Fibroblast of mammary gland (primary cell): Measurements from ENCODE around the gene STRADB.
A peak's percentile ranks its signal among the peaks of the same experiment; 100 is the strongest.

Experiments
- DNase-seq: peaks from one replicate; pipeline ENCODE4 v3.0.0-alpha.2; 2010; ENCODE audit warnings: low read depth
- H3K4me3 ChIP-seq: 2 replicates; pipeline ENCODE4 v1.5.1; 2011; ENCODE audit warnings: low read depth, mild to moderate bottlenecking, low read length, moderate library complexity; ENCODE audit not compliant: control insufficient read depth
- TF ChIP-seq, protein P1 (sequence below): conservative IDR thresholded peaks from 2 replicates; pipeline ENCODE4 v1.5.1; 2011; ENCODE audit warnings: low read depth, low read length, inconsistent platforms; ENCODE audit not compliant: control insufficient read depth, insufficient read depth

Gene STRADB

DNA sequence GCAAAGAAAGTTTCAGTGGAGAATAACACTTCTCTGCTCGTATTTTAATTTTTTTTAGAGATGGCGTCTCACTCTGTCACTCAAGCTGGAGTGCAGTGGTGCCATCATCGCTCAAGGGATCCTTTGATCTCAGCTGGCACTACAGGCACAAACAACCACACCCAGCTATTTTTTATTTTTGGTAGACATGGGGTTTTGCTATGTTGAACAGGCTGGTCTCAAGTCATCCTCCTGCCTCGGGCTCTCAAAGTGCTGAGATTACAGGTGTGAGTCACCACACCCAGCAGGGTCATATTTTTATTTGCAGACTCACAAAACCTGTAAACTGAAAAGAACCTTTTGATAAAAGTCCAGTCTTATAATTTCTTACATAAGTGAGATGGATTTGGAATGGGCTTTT lies 2.8 kb upstream of the STRADB start:
- TF ChIP-seq, protein P1, sequence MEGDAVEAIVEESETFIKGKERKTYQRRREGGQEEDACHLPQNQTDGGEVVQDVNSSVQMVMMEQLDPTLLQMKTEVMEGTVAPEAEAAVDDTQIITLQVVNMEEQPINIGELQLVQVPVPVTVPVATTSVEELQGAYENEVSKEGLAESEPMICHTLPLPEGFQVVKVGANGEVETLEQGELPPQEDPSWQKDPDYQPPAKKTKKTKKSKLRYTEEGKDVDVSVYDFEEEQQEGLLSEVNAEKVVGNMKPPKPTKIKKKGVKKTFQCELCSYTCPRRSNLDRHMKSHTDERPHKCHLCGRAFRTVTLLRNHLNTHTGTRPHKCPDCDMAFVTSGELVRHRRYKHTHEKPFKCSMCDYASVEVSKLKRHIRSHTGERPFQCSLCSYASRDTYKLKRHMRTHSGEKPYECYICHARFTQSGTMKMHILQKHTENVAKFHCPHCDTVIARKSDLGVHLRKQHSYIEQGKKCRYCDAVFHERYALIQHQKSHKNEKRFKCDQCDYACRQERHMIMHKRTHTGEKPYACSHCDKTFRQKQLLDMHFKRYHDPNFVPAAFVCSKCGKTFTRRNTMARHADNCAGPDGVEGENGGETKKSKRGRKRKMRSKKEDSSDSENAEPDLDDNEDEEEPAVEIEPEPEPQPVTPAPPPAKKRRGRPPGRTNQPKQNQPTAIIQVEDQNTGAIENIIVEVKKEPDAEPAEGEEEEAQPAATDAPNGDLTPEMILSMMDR, result no peak
- no peak overlapping the region for H3K4me3 ChIP-seq
- no peak for DNase-seq

DNA sequence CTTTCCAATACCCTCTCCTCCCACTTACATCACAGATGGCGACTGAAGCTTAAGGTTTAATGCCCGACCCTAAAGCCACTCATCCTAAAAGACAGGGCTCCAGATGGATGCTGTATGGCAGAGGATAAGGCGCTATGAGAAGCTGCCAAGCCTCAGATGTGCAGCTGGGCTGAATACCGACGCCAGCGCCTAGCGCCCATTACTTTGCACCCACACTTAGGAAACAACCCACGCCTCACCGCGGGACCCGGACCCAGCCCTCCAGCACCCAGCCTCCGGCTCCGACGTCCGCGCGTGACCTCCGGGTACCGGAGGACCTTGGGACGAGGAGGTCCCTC lies 617 bp upstream of the STRADB start:
- peak; percentile 47 for DNase-seq
- TF ChIP-seq, protein P1, result no peak
- peak overlapping the region; percentile 90 for H3K4me3 ChIP-seq

DNA sequence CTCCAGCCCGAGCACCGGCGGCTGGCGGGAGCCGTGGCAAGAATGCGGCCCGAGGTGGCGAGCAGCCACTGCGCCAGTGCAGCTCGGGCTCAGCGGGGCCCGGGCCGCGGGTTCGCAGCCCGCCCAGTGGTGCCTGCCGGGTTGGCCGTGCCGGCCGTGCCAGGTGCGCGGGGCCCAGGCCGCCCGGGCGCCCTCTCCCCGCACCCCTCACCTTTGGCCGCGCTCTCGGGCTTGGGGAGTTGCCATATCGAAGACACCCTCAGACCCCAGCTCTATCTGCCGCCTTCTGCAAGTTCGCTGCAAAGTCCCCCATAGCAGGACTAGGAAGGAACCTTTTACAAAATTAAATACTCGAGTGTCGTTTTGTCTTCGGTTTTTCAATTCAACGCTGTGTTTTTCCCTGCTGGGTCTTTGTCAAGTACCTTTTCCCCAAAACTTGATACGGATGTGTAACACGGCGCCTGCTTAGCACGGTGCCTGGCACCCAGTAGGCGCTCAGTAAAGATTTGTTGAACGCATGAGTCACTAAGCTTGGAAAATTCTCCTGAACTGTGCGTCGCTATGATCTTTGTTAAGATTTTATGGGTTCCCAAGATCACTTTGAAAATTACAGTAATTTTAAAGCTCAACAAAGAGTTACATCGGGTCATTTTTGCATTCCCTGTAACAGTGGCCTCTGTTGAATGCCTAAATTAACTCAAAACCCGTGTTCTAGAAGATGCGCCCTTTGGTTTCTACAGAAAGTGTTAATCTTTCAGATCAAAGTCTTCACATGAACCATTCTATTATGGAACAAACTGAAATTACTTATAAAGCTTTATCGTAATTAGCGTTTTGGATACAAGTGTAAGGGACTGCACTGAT lies 750 bp downstream of the STRADB start:
- TF ChIP-seq, protein P1, result no peak
- peak overlapping the region; percentile 90 for H3K4me3 ChIP-seq
- DNase-seq, result peak; percentile 48

DNA sequence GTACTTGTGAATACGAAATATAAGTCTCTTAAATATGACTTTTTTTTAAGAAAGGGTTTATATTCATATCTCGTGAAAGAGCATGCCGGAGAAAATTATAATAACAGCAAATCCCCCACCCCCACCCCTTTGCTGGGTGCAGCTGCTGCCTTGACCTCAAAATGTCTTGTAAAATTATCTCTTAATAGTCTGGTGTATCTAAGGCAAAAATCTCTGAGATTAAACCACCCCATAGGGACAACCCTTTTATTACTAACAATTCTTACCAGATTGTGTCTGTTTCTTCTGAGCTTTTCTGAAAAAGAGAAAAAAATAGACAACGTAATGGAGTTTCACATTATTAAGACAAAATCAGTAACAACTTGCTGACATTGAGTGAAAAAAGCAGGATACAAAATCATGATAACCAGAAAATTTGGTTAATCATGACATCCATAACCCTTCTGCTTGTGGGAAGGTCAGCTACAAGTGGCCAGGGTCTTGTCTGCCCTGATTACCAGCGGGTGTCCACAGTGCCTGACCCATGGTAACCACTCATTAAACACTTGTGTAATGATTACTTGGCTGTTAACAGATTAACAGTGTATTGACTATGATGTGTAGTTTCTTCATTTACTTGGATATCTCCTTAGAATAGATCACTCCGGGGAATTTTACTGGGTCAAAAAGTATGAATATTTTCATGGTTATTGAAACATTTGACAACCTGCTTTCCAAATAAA lies 1.5 kb downstream of the STRADB start:
- DNase-seq, result no peak
- peak overlapping the region; percentile 90 for H3K4me3 ChIP-seq
- TF ChIP-seq, protein P1, result no peak

DNA sequence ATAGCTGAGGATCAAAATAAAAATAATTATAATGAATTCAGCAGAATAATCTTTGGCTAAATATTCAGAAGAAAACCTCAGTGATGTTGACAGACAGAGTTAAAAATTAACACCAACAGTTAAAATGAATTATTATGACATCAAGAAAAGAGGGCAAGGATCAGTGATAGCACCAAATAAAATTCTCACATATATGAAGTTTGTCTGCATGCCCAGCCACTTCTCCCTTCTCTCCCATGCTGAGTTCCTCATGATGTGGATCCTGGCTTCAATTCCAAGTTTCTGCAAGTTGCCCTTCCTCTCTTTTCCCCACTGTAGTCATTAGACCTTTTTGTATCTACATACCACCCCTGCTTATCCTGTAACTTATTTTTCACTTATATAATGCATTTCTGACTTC lies 6.8 kb downstream of the STRADB start:
- DNase-seq, result no peak
- no peak overlapping the region for H3K4me3 ChIP-seq
- TF ChIP-seq, protein P1, result no peak

DNA sequence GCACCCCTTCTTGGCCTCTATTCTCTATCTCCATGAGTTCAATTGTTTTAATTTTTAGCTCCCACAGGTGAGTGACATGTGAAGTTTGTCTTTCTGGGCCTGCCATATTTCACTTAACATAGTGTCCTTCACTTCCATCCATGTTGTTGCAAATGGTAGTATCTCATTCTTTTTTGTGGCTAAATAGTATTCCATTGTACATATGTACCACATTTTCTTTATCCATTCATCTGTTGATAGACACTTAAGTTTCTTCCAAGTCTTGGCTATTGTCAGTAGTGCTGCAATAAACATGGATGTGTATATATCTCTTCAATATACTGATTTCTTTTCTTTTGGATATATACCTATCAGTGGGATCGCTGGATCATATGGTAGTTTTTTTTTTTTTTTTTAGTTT lies 9.0 kb downstream of the STRADB start:
- no peak overlapping the region for H3K4me3 ChIP-seq
- no peak for DNase-seq
- TF ChIP-seq, protein P1, result no peak

DNA sequence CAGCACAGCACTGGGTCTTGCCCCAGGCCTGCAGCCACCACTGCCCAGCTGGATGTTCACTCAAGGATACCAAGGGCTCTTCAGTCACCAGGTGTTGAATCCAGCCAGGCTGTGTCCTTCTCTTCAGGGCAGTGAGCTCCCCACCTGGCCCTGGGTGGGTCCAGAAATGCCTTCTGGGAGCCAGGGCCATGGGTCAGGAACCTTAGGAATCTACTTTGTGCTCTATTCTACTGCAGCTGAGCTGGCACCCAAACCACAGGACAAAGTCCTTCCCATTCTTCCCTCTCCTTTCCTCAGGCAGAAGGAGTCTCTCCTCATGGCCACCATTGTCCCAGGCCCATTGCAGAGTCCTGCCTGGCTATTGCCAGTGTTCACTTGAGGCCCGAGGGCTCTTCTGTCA lies 13.0 kb downstream of the STRADB start:
- TF ChIP-seq, protein P1, result no peak
- no peak for DNase-seq
- H3K4me3 ChIP-seq, result no peak overlapping the region
